ENCODE measurements around the gene PRKD1.

The PRKD1 gene

DNA sequence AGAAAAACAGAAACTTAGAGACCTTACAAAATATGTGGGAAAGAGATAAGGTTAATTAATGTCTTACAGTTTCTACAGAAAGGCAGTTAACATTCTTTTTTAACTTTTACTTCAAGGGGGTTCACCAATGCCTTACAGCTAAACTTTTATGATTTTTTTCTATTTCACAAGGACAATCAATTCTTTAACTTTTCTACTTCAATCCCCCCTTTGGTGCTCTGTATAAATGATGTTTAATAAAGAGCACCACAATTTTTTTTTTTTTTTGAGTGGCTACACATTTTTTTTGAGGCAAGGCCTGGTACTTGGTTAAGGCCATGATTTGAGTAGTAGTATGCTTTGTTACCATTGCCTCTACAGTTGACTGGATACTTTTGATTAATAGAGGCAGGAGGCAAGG is 279.6 kb downstream of the PRKD1 start:
- H3K9me3 ChIP-seq (ENCODE audit: control insufficient read depth, insufficient read depth, low read length): peaks cover 11% of the 10 kb centered on the region; the same call in 1 of the 2 replicates
- no peaks in the 10 kb centered on the region for H4K20me1 ChIP-seq (ENCODE audit: control insufficient read depth, insufficient read depth, low read depth, low read length)
- no peaks in the 10 kb centered on the region for H3F3A ChIP-seq (ENCODE audit: control insufficient read depth, insufficient read depth)
- no peak overlapping the region for H3K4me3 ChIP-seq (ENCODE audit: low read length)
- H3K36me3 ChIP-seq (ENCODE audit: control insufficient read depth, low read length): no peaks in the 10 kb centered on the region
- no peaks in the 10 kb centered on the region for H3K27me3 ChIP-seq (ENCODE audit: control insufficient read depth, low read length)
- TF ChIP-seq CTCF (IDR thresholded peaks at IDR 0.05; ENCODE audit: low read depth, low read length, poor library complexity, severe bottlenecking) (no peak), EZH2phosphoT487 (IDR thresholded peaks at IDR 0.05; ENCODE audit: borderline replicate concordance, low read length) (no peak)
- no peak overlapping the region for H3K27ac ChIP-seq (ENCODE audit: low read depth, low read length)
- H3K4me2 ChIP-seq (ENCODE audit: low read length): no peak overlapping the region
- no peaks in the 10 kb centered on the region for H3K4me1 ChIP-seq (ENCODE audit: control insufficient read depth, low read length)
- H3K79me2 ChIP-seq (ENCODE audit: control insufficient read depth, low read length): no peaks in the 10 kb centered on the region
- no peaks in the 10 kb centered on the region for H3K9me2 ChIP-seq (replicated peaks; ENCODE audit: control insufficient read depth, low read length)

- Histone ChIP-seq H3K4me1 (ENCODE audit: control insufficient read depth, low read length) (no peaks in the 10 kb centered on the region), H3K27me3 (ENCODE audit: control insufficient read depth, low read length) (no peaks in the 10 kb centered on the region), H3K79me2 (ENCODE audit: control insufficient read depth, low read length) (no peaks in the 10 kb centered on the region), H3K9me2 (replicated peaks; ENCODE audit: control insufficient read depth, low read length) (no peaks in the 10 kb centered on the region), H3K27ac (ENCODE audit: low read depth, low read length) (no peak overlapping the region), H3K9me3 (ENCODE audit: control insufficient read depth, insufficient read depth, low read length) (peaks cover 8% of the 10 kb centered on the region; the same call in 1 of the 2 replicates), H3F3A (ENCODE audit: control insufficient read depth, insufficient read depth) (no peaks in the 10 kb centered on the region), H3K4me3 (ENCODE audit: low read length) (no peak overlapping the region), H4K20me1 (ENCODE audit: control insufficient read depth, insufficient read depth, low read depth, low read length) (no peaks in the 10 kb centered on the region), H3K4me2 (ENCODE audit: low read length) (no peak overlapping the region), H3K36me3 (ENCODE audit: control insufficient read depth, low read length) (no peaks in the 10 kb centered on the region)
- no peak for TF ChIP-seq EZH2phosphoT487 (IDR thresholded peaks at IDR 0.05; ENCODE audit: borderline replicate concordance, low read length)
These were observed 282.5 kb downstream of the PRKD1 start for GRCh38 chr14:29645117-29645516.

- TF ChIP-seq EZH2phosphoT487 (IDR thresholded peaks at IDR 0.05; ENCODE audit: borderline replicate concordance, low read length): no peak
- no peak for TF ChIP-seq CTCF (IDR thresholded peaks at IDR 0.05; ENCODE audit: low read depth, low read length, poor library complexity, severe bottlenecking)
- Histone ChIP-seq H4K20me1 (ENCODE audit: control insufficient read depth, insufficient read depth, low read depth, low read length) (no peaks in the 10 kb centered on the region), H3K9me2 (replicated peaks; ENCODE audit: control insufficient read depth, low read length) (no peaks in the 10 kb centered on the region), H3K4me1 (ENCODE audit: control insufficient read depth, low read length) (no peaks in the 10 kb centered on the region), H3K79me2 (ENCODE audit: control insufficient read depth, low read length) (no peaks in the 10 kb centered on the region), H3F3A (ENCODE audit: control insufficient read depth, insufficient read depth) (no peaks in the 10 kb centered on the region), H3K9me3 (ENCODE audit: control insufficient read depth, insufficient read depth, low read length) (no peaks in the 10 kb centered on the region; the same call in 1 of the 2 replicates), H3K27me3 (ENCODE audit: control insufficient read depth, low read length) (no peaks in the 10 kb centered on the region), H3K4me3 (ENCODE audit: low read length) (no peak overlapping the region), H3K36me3 (ENCODE audit: control insufficient read depth, low read length) (no peaks in the 10 kb centered on the region), H3K4me2 (ENCODE audit: low read length) (no peak overlapping the region), H3K27ac (ENCODE audit: low read depth, low read length) (no peak overlapping the region)
These were observed 284.0 kb downstream of the PRKD1 start for GRCh38 chr14:29643433-29644211.

- H3F3A ChIP-seq (ENCODE audit: control insufficient read depth, insufficient read depth): no peaks in the 10 kb centered on the region
- H3K27ac ChIP-seq (ENCODE audit: low read depth, low read length): no peak overlapping the region
- TF ChIP-seq EZH2phosphoT487 (IDR thresholded peaks at IDR 0.05; ENCODE audit: borderline replicate concordance, low read length) (no peak), CTCF (IDR thresholded peaks at IDR 0.05; ENCODE audit: low read depth, low read length, poor library complexity, severe bottlenecking) (no peak)
- no peak overlapping the region for H3K4me2 ChIP-seq (ENCODE audit: low read length)
- no peaks in the 10 kb centered on the region for H3K79me2 ChIP-seq (ENCODE audit: control insufficient read depth, low read length)
- no peaks in the 10 kb centered on the region for H3K27me3 ChIP-seq (ENCODE audit: control insufficient read depth, low read length)
- H4K20me1 ChIP-seq (ENCODE audit: control insufficient read depth, insufficient read depth, low read depth, low read length): no peaks in the 10 kb centered on the region
- H3K4me1 ChIP-seq (ENCODE audit: control insufficient read depth, low read length): no peaks in the 10 kb centered on the region
- H3K36me3 ChIP-seq (ENCODE audit: control insufficient read depth, low read length): no peaks in the 10 kb centered on the region
- no peak overlapping the region for H3K4me3 ChIP-seq (ENCODE audit: low read length)
- H3K9me2 ChIP-seq (replicated peaks; ENCODE audit: control insufficient read depth, low read length): no peaks in the 10 kb centered on the region
- no peaks in the 10 kb centered on the region for H3K9me3 ChIP-seq (ENCODE audit: control insufficient read depth, insufficient read depth, low read length)
These were observed 290.2 kb downstream of the PRKD1 start for GRCh38 chr14:29637411-29637810.
